ENCODE results near the gene TENM4. TPM values are rescaled to one million over a fixed set of nuclear protein-coding genes. Genes with fewer than 3 reads are reported as not detected.

TENM4 gene
- polyA plus RNA-seq, 1 of the 3 experiments (the other 2 are of a cell fraction): 16.7 TPM

GRCh38 chr11:79242616-79243015, 198.2 kb downstream of the TENM4 start:
- no peaks in the 10 kb centered on the region; the same call in 1 of the 2 replicates for H3K79me2 ChIP-seq (ENCODE audit: insufficient read depth)
- 86% methylated on average over 3 of the region's 3 CpGs for WGBS (ENCODE audit: low lambda C conversion rate)
- H3K9me3 ChIP-seq: no peaks in the 10 kb centered on the region
- peak overlapping the region in 1 of 2 experiments; percentile 85; a peak in 1 of 4 replicates for H3K27ac ChIP-seq (ENCODE audit: low read depth in 2 of 2, low read length in 1 of 2)
- peaks cover 10 to 11% of the 10 kb centered on the region in 2 experiments; a peak in 3 of 4 replicates for H3K4me1 ChIP-seq (ENCODE audit: control insufficient read depth in 1 of 2, insufficient read depth in 2 of 2, low read depth in 1 of 2, low read length in 1 of 2)
- DNase-seq: no peak
- no peak overlapping the region for H3K9ac ChIP-seq
- H3K27me3 ChIP-seq (ENCODE audit: insufficient read depth): no peaks in the 10 kb centered on the region
- no peaks in the 10 kb centered on the region for H3K9me2 ChIP-seq
- H3K36me3 ChIP-seq (replicated peaks in 1 of 2; ENCODE audit: control insufficient read depth in 1 of 2, insufficient read depth in 2 of 2, low read length in 1 of 2): no peaks in the 10 kb centered on the region
- no peak overlapping the region for H3K4me3 ChIP-seq (ENCODE audit: low read depth in 2 of 2, low read length in 1 of 2)
- H2AFZ ChIP-seq (ENCODE audit: low read depth): no peak overlapping the region
- ChIA-PET POLR2A (no interaction called here), CTCF (no interaction called here)
- H3K4me2 ChIP-seq: 0 out of 2 replicates have a peak overlapping the region, but pooled peaks have one; percentile 11
- no peak for TF ChIP-seq MAX (IDR thresholded peaks at IDR 0.05; ENCODE audit: low read depth)
- TF ChIP-seq JUND (IDR thresholded peaks at IDR 0.05): no peak
- no peak for TF ChIP-seq FOSL2 (IDR thresholded peaks at IDR 0.05; ENCODE audit: borderline replicate concordance, low read depth)
- TF ChIP-seq ZBTB33 (IDR thresholded peaks at IDR 0.05; ENCODE audit: borderline replicate concordance, low read depth): no peak
- peaks cover 12% of the 10 kb centered on the region for H3F3A ChIP-seq (replicated peaks; ENCODE audit: insufficient read depth)
- no peaks in the 10 kb centered on the region for H4K20me1 ChIP-seq (ENCODE audit: insufficient read depth)

- DNase-seq: peak; percentile 32
- Histone ChIP-seq H4K20me1 (ENCODE audit: insufficient read depth) (no peaks in the 10 kb centered on the region), H3K79me2 (ENCODE audit: insufficient read depth) (no peaks in the 10 kb centered on the region; the same call in 1 of the 2 replicates), H2AFZ (ENCODE audit: low read depth) (no peak overlapping the region), H3K36me3 (replicated peaks in 1 of 2; ENCODE audit: control insufficient read depth in 1 of 2, insufficient read depth in 2 of 2, low read length in 1 of 2) (no peaks in the 10 kb centered on the region), H3K27ac (ENCODE audit: low read depth in 2 of 2, low read length in 1 of 2) (no peak overlapping the region), H3K9me3 (no peaks in the 10 kb centered on the region), H3K4me3 (ENCODE audit: low read depth in 2 of 2, low read length in 1 of 2) (no peak overlapping the region), H3K9ac (no peak overlapping the region), H3K27me3 (ENCODE audit: insufficient read depth) (no peaks in the 10 kb centered on the region), H3F3A (replicated peaks; ENCODE audit: insufficient read depth) (peaks cover 17% of the 10 kb centered on the region), H3K4me2 (no peak overlapping the region), H3K9me2 (no peaks in the 10 kb centered on the region), H3K4me1 (ENCODE audit: control insufficient read depth in 1 of 2, insufficient read depth in 2 of 2, low read depth in 1 of 2, low read length in 1 of 2) (peaks cover 10 to 18% of the 10 kb centered on the region in 2 experiments; a peak in 3 of 4 replicates)
- TF ChIP-seq GATA2 (CRISPR knock-in tag; IDR thresholded peaks at IDR 0.05): peak; percentile 63
- no peak for TF ChIP-seq RXRA (IDR thresholded peaks at IDR 0.05; ENCODE audit: borderline replicate concordance, low read depth)
- WGBS (ENCODE audit: low lambda C conversion rate): 76% methylated on average over 7 of the region's 7 CpGs
- ChIA-PET CTCF (interaction anchor here (1.6 kb wide), 1 partner anchor 10 kb away, joined by 6 read pairs; no protein-coding TSS in a partner anchor), POLR2A (no interaction called here)
These were observed 199.0 kb downstream of the TENM4 start for GRCh38 chr11:79241852-79242241.

GRCh38 chr11:79241205-79241851, 199.5 kb downstream of the TENM4 start:
- no peaks in the 10 kb centered on the region for H4K20me1 ChIP-seq (ENCODE audit: insufficient read depth)
- 92% methylated on average over 7 of the region's 7 CpGs for WGBS (ENCODE audit: low lambda C conversion rate)
- no peak for TF ChIP-seq MXI1 (IDR thresholded peaks at IDR 0.05; ENCODE audit: low read depth, low read length)
- TF ChIP-seq RXRA (IDR thresholded peaks at IDR 0.05; ENCODE audit: borderline replicate concordance, low read depth): no peak
- no peak for TF ChIP-seq MEF2A (IDR thresholded peaks at IDR 0.05; ENCODE audit: borderline replicate concordance, low read depth)
- TF ChIP-seq PBX3 (IDR thresholded peaks at IDR 0.05): no peak
- no peak overlapping the region for H3K4me3 ChIP-seq (ENCODE audit: low read depth in 2 of 2, low read length in 1 of 2)
- no peak overlapping the region for H2AFZ ChIP-seq (ENCODE audit: low read depth)
- H3K9me3 ChIP-seq: no peaks in the 10 kb centered on the region
- H3K9me2 ChIP-seq: no peaks in the 10 kb centered on the region
- H3K4me1 ChIP-seq (ENCODE audit: control insufficient read depth in 1 of 2, insufficient read depth in 2 of 2, low read depth in 1 of 2, low read length in 1 of 2): peaks cover 14 to 23% of the 10 kb centered on the region in 2 experiments; a peak in 3 of 4 replicates
- H3K9ac ChIP-seq: no peak overlapping the region
- ChIA-PET POLR2A (no interaction called here), CTCF (interaction anchor here (1.6 kb wide), 1 partner anchor 10 kb away, joined by 6 read pairs; no protein-coding TSS in a partner anchor)
- no peaks in the 10 kb centered on the region for H3K27me3 ChIP-seq (ENCODE audit: insufficient read depth)
- H3K4me2 ChIP-seq: no peak overlapping the region
- no peaks in the 10 kb centered on the region; the same call in 1 of the 2 replicates for H3K79me2 ChIP-seq (ENCODE audit: insufficient read depth)
- no peaks in the 10 kb centered on the region for H3K36me3 ChIP-seq (replicated peaks in 1 of 2; ENCODE audit: control insufficient read depth in 1 of 2, insufficient read depth in 2 of 2, low read length in 1 of 2)
- H3K27ac ChIP-seq (ENCODE audit: low read depth in 2 of 2, low read length in 1 of 2): no peak overlapping the region
- H3F3A ChIP-seq (replicated peaks; ENCODE audit: insufficient read depth): peaks cover 17% of the 10 kb centered on the region
- DNase-seq: no peak

Data from SK-N-SH (cell line).